ENCODE results near the gene SLCO3A1.

DNA sequence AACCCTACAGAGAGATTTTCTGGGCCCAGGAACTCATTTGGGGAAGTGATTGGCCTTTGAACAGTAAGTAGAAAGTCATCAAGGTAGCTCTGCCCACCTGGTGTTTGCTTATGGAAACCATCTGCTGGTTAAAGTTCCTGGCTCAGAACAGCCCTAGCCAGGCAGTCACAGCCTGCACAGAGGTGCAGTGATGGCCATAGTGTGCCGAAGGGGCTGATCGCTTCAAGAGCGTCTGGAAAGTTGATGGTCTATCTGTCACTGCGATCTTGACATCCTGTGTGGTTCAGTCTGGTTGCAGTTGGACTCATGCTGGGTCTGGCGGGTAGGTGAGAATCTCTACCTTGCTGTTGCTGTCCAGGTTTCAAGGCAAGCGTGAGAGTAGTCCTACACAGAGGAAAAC is 151.6 kb downstream of the SLCO3A1 start:
- TF ChIP-seq SCRT2 (tag by site-specific recombination; IDR thresholded peaks at IDR 0.05) (no peak), KLF8 (tag by site-specific recombination; IDR thresholded peaks at IDR 0.05) (no peak), FEZF1 (tag by site-specific recombination; IDR thresholded peaks at IDR 0.05) (no peak), ZNF600 (tag by site-specific recombination; IDR thresholded peaks at IDR 0.05) (no peak), ZNF521 (tag by site-specific recombination; IDR thresholded peaks at IDR 0.05) (no peak)
- TF ChIP-seq, protein P1, sequence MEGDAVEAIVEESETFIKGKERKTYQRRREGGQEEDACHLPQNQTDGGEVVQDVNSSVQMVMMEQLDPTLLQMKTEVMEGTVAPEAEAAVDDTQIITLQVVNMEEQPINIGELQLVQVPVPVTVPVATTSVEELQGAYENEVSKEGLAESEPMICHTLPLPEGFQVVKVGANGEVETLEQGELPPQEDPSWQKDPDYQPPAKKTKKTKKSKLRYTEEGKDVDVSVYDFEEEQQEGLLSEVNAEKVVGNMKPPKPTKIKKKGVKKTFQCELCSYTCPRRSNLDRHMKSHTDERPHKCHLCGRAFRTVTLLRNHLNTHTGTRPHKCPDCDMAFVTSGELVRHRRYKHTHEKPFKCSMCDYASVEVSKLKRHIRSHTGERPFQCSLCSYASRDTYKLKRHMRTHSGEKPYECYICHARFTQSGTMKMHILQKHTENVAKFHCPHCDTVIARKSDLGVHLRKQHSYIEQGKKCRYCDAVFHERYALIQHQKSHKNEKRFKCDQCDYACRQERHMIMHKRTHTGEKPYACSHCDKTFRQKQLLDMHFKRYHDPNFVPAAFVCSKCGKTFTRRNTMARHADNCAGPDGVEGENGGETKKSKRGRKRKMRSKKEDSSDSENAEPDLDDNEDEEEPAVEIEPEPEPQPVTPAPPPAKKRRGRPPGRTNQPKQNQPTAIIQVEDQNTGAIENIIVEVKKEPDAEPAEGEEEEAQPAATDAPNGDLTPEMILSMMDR (tag by site-specific recombination; IDR thresholded peaks at IDR 0.05): no peak
- TF ChIP-seq, protein P2, sequence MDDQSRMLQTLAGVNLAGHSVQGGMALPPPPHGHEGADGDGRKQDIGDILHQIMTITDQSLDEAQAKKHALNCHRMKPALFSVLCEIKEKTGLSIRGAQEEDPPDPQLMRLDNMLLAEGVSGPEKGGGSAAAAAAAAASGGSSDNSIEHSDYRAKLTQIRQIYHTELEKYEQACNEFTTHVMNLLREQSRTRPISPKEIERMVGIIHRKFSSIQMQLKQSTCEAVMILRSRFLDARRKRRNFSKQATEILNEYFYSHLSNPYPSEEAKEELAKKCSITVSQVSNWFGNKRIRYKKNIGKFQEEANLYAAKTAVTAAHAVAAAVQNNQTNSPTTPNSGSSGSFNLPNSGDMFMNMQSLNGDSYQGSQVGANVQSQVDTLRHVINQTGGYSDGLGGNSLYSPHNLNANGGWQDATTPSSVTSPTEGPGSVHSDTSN (CRISPR knock-in tag; IDR thresholded peaks at IDR 0.05): no peak
- TF ChIP-seq, protein P3, sequence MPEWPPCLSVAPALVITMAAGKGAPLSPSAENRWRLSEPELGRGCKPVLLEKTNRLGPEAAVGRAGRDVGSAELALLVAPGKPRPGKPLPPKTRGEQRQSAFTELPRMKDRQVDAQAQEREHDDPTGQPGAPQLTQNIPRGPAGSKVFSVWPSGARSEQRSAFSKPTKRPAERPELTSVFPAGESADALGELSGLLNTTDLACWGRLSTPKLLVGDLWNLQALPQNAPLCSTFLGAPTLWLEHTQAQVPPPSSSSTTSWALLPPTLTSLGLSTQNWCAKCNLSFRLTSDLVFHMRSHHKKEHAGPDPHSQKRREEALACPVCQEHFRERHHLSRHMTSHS (tag by site-specific recombination; IDR thresholded peaks at IDR 0.05): no peak
